Adrenal gland (tissue), 12 donors: ENCODE data around the gene CD177. TPM values are rescaled to one million over a fixed set of nuclear protein-coding genes. Genes with fewer than 3 reads are reported as not detected.
"Not testable (repeated sequence)": the region's sequence is repeated elsewhere in the genome, so short reads cannot be mapped to it uniquely, and the experiment has no call there.

Experiments
- DNase-seq, 7 donors: peaks; one replicate each; pipeline ENCODE4 v3.0.0-alpha.2; 2019 to 2020
- H3K27ac ChIP-seq, 5 donors: fragments of 200-600 bp; sonication (generic) in 4 of 5; 1 replicate in 3 of 5; 2 replicates in 2 of 5; pipeline versions ENCODE4 v1.5.1 to v1.8.0; 2016 to 2020; ENCODE audit warnings: mild to moderate bottlenecking in 1 of 5
- H3K27me3 ChIP-seq: fragments of 200-600 bp; 2 replicates; pipeline ENCODE4 v1.8.0; 2021
- H3K36me3 ChIP-seq, 2 donors: fragments of 200-600 bp; replicated peaks in 1 of 2; 1 replicate in 1 of 2; 2 replicates in 1 of 2; pipeline versions ENCODE4 v1.5.1 to v1.8.0; 2018 to 2022
- H3K4me1 ChIP-seq, 2 donors: fragments of 200-600 bp; replicated peaks in 1 of 2; 1 replicate in 1 of 2; 2 replicates in 1 of 2; pipeline versions ENCODE4 v1.5.1 to v1.8.0; 2018 to 2021
- H3K4me3 ChIP-seq, 4 donors: fragments of 200-600 bp; sonication (generic) in 3 of 4; one replicate each; pipeline ENCODE4 v1.5.1; 2016 to 2018
- H3K9me3 ChIP-seq, 3 donors: fragments of 200-600 bp; sonication (generic) in 1 of 3; replicated peaks in 1 of 3; 1 replicate in 2 of 3; 2 replicates in 1 of 3; pipeline versions ENCODE4 v1.5.1 to v1.8.0; 2016 to 2021
- POLR2A ChIP-seq, 2 donors: fragments of 450-650 bp; IDR thresholded peaks; one replicate each; pipeline ENCODE4 v1.6.1; 2017; ENCODE audit warnings: antibody characterized with exemption in 2 of 2, mild to moderate bottlenecking in 2 of 2, moderate library complexity in 1 of 2
- WGBS, 4 donors: extraction: QIAGEN DNeasy Blood & Tissue Kit in 2 of 4; methylation state at CpG; one replicate each; pipeline versions ENCODE4 v1.1.5 to v1.1.7; 2013 to 2017; 5-methylcytosine and 5-hydroxymethylcytosine counted together
- intact Hi-C, 2 donors: fragments of 100-400 bp; cut with DNase I; formaldehyde crosslinking; loops; one replicate each; pipeline versions ENCODE4 v1.14.1 to v1.15.0; 2022 to 2023
- polyA plus RNA-seq, 3 donors: library from polyadenylated mRNA; stranded (reverse); fragments of 200-250 nt in 2 of 3; fragments of 350-450 nt in 1 of 3; fragmentation: Illumina TruSeq in 1 of 3; extraction: RNeasy Lipid Tissue Mini Kit (QIAGEN cat#74804) in 1 of 3; gene quantifications; one replicate each; pipeline ENCODE4 v1.2.3, GENCODE V29; 2013 to 2014
- total RNA-seq, 9 donors: library from RNA; depleted of rRNA in 4 of 9; stranded (reverse); fragments of >200 nt in 4 of 9; fragments of 120-200 nt in 1 of 9; fragmentation: NEBNext Ultra II Directional in 1 of 9; extraction: Animal tissue kit (Norgen Biotek cat#: 25700) in 1 of 9; gene quantifications; one replicate each; pipeline versions ENCODE4 v1.1.0 to v1.2.4, GENCODE V29; 2013 to 2023
- TF ChIP-seq, protein P1 (sequence below), 6 experiments: fragments of 450-650 bp in 4 of 6; fragments of 200-600 bp in 2 of 6; sonication (generic) in 1 of 6; IDR thresholded peaks; 1 replicate in 5 of 6; 2 replicates in 1 of 6; pipeline versions ENCODE4 v1.5.1 to v1.8.0; 2016 to 2021; ENCODE audit warnings: antibody characterized with exemption in 6 of 6, mild to moderate bottlenecking in 2 of 6, moderate library complexity in 1 of 6
- donor health status: healthy with polysubstance abuse.
- donor health status: Bipolar disorder and iron deficiency.
- donor health status: DM: yes; HTN: yes; CAD: no.
- donor health status: DM: no; HTN: no; CAD: no.
- donor health status: DM: no; HTN: no; CAD: no.
- donor health status: DM: yes; HTN: yes; CAD: no.

Gene CD177
- total and polyA plus RNA-seq, 12 donors: 0.20 to 0.58 (median 0.39) TPM; not detected in 5

DNA sequence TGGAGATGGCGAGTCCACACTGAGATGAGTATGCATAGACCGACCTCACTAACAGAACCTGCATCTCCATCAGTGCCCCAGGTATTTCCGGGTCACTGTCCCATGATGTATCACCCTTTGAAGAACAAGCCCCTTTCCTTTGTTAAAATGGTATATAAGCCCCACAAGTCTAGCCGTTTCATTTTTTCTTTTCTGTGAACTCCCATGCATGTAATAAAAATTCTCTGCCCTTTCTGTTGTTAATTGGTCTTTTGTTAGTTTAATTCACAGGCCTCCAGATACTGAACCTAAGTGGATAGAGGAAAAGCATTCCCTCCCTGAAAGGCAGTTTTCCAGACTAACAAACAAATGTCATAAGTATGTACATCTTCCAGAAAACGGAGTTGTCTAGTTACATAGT, 15.0 kb upstream of the CD177 start:
- DNase-seq: no peak
- no peaks in the 10 kb centered on the region for H3K27me3 ChIP-seq
- intact Hi-C loops: no loop called here
- no peaks in the 10 kb centered on the region for H3K9me3 ChIP-seq
- H3K4me1 ChIP-seq: no peaks in the 10 kb centered on the region
- 62 to 78% (median 69%) methylated on average over 5 of the region's 5 CpGs for WGBS, 4 donors
- TF ChIP-seq POLR2A (IDR thresholded peaks at IDR 0.05): no peak
- TF ChIP-seq, protein P1, sequence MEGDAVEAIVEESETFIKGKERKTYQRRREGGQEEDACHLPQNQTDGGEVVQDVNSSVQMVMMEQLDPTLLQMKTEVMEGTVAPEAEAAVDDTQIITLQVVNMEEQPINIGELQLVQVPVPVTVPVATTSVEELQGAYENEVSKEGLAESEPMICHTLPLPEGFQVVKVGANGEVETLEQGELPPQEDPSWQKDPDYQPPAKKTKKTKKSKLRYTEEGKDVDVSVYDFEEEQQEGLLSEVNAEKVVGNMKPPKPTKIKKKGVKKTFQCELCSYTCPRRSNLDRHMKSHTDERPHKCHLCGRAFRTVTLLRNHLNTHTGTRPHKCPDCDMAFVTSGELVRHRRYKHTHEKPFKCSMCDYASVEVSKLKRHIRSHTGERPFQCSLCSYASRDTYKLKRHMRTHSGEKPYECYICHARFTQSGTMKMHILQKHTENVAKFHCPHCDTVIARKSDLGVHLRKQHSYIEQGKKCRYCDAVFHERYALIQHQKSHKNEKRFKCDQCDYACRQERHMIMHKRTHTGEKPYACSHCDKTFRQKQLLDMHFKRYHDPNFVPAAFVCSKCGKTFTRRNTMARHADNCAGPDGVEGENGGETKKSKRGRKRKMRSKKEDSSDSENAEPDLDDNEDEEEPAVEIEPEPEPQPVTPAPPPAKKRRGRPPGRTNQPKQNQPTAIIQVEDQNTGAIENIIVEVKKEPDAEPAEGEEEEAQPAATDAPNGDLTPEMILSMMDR (IDR thresholded peaks at IDR 0.05): no peak
- H3K4me3 ChIP-seq: no peak overlapping the region
- no peak overlapping the region for H3K27ac ChIP-seq
- no peaks in the 10 kb centered on the region for H3K36me3 ChIP-seq

DNA sequence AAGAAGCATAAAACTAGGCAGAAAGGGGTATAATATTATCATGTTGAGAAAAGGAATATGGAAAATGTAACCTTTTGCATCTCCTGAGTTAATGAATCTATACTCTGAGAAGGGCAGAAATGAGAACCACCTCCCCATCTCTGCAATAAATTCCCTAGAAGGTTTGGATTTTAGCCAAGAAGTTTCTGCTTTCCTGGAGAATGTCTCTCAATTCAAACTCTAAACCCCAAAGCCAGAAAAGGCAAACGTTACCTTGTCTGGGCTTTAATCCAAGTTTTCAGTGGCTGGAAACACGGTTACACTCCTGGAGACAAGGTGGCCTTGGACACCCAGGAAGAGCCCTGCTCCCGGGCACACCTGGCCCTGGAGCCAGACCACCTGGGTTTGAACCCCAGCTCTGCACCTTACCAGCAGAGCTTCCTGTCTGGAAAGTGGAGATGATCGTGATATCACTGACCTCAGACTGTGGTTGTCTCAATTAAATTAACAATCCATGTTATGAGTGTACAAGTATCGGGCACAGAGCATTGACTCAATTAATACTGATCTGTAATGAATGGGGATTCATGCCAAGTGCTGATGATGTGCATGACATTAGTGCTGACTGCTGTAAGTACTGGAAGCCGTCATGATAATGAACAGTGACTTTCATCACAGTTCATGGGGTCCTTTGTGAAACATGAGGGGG, 14.1 kb upstream of the CD177 start:
- H3K4me3 ChIP-seq, H3K36me3 ChIP-seq, H3K4me1 ChIP-seq, H3K27me3 ChIP-seq, H3K9me3 ChIP-seq, H3K27ac ChIP-seq, intact Hi-C loops, DNase-seq: not testable (repeated sequence)
- 11 to 40% (median 26%) methylated on average over 4 to 6 of the region's 6 CpGs for WGBS, 4 donors

DNA sequence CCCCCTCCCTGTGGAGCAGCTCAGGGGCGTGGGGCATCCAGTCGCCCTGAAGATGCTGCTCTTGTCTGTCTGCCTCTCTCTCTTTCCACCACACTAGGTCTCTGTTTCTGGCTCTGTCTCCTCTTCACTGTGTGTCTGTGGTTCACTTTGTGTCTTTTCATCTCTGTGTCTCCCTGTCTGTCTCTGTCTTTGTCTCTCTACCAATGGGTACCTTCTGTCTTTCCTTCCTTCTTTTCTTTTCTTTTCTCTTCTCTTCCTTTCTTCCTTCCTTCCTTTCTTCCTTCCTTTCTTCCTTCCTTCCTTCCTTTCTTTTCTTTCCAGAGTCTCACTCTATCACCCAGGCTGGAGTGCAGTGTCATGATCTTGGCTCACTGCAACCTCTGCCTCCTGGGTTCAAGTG, 13.4 kb upstream of the CD177 start:
- intact Hi-C loops, H3K9me3 ChIP-seq, H3K27me3 ChIP-seq, DNase-seq, H3K4me3 ChIP-seq, H3K36me3 ChIP-seq, H3K4me1 ChIP-seq, H3K27ac ChIP-seq: not testable (repeated sequence)
- WGBS, 4 donors: 56 to 84% (median 65%) methylated on average over 2 of the region's 2 CpGs

DNA sequence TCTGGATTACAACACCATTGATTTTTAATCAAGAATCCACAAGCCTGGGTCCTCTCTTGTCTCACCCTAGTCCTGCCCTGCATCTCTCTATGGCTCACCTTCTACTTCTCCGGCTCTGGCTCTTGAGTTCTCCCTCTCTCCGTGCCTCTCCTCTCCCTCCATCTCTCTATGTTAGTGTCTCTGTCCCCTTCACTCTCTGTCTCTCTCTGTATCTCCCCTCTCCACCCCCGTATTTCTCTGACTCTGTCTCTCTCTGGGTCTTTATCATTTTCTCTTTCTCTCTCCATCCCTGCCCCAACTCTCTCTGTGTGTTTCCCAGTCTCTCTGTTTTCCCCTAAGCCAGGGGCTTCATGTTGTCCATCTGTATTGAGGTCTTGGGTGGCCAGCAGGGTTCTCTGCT, 12.4 kb upstream of the CD177 start:
- intact Hi-C loops, H3K4me3 ChIP-seq, H3K27me3 ChIP-seq, DNase-seq, H3K27ac ChIP-seq, H3K4me1 ChIP-seq, H3K36me3 ChIP-seq, H3K9me3 ChIP-seq: not testable (repeated sequence)
- WGBS, 4 donors: 70 to 80% (median 75%) methylated on average over 3 of the region's 3 CpGs

DNA sequence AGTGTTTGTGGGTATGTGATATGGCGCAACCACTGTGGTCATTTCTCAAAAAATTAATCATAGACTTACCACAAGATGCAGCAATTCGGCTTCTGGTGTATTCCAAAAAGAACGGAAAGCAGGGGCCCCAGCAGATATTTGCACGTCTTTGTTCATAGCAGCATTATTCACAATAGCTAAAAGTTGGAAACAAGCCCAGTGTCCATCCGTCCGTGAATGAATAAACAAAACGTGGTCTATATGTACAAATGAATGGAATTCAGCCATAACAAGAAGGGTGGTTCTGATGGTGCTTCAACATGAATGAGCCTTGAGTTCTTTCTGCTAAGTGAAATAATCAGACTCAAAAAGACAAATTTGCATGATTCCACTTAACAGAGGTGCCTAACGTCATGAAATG, 11.4 kb upstream of the CD177 start:
- intact Hi-C loops: not testable (repeated sequence)

DNA sequence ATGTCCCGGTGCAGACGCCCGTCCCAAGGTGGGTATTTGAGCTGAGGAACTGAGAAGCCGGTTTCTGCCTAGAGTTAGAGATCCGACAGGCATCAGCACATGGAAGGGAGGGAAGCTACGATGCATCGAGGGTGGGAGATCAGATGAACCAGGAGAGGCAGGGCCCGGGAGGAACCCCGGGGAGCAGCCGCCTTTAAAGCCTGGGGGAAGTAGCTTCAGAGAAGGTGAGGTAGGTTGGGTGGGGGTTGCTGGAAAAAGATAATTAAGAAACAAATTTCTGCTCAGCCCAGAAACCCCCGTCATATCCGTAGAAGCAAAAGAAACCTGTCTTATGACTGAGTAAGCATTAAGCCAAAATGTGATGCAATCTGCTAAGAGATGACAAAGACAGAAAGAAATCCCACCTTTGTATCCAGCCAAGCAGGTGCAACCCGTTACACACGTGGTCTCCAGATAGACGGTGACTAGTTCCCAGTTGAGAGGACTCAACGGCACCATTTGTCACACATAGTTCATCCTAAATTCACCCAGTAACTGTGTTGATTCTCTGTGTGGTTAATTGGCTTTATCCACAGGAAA, 9.1 kb upstream of the CD177 start:
- intact Hi-C loops, H3K9me3 ChIP-seq: not testable (repeated sequence)
- 65 to 68% (median 66%) methylated on average over 16 of the region's 16 CpGs for WGBS, 4 donors

More for the DNA sequence above, 11.4 kb upstream of the CD177 start:
- 43 to 52% (median 45%) methylated on average over 8 of the region's 8 CpGs for WGBS, 4 donors
- H3K4me3 ChIP-seq, H3K27me3 ChIP-seq, DNase-seq, H3K9me3 ChIP-seq, H3K27ac ChIP-seq, H3K4me1 ChIP-seq, H3K36me3 ChIP-seq: not testable (repeated sequence)

DNA sequence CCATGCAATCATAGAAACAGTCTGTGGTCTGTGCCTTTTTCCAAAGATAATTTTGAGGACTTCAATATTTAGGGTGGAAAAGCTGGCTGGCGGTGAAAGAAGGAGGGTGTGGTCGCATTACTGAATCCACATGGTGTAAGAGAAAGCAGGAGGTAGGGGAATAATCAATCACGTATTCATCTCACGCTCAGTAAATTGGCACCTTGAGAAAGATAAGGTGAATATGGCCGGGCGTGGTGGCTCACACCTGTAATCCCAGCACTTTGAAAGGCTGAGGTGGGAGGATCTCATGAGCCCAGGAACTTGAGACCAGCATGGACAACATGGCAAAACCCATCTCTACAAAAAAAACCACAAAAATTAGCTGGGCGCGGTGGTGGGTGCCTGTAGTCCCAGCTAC, 3.7 kb upstream of the CD177 start:
- H3K36me3 ChIP-seq, H3K27ac ChIP-seq, intact Hi-C loops, DNase-seq, H3K9me3 ChIP-seq, H3K27me3 ChIP-seq, H3K4me1 ChIP-seq, H3K4me3 ChIP-seq: not testable (repeated sequence)
- 81 to 86% (median 83%) methylated on average over 8 of the region's 8 CpGs for WGBS, 4 donors

More for the DNA sequence above, 9.1 kb upstream of the CD177 start:
- not testable (repeated sequence) for H3K27me3 ChIP-seq, H3K27ac ChIP-seq, H3K4me1 ChIP-seq, DNase-seq, H3K4me3 ChIP-seq, H3K36me3 ChIP-seq
